ENCODE results near the gene FGD4.

GRCh38 chr12:32477714-32478113 is 78.4 kb downstream of the FGD4 start:
- TF ChIP-seq CREBBP (IDR thresholded peaks at IDR 0.05; ENCODE audit: low read depth, low read length) (no peak), SMC3 (conservative IDR thresholded peaks at IDR 0.05; ENCODE audit: insufficient read depth, low read depth, low read length) (no peak), SP2 (IDR thresholded peaks at IDR 0.05; ENCODE audit: extremely low read depth, low read depth, low read length, poor library complexity, severe bottlenecking) (no peak), MAFK (IDR thresholded peaks at IDR 0.05; ENCODE audit: low read length) (no peak), ZNF184 (CRISPR knock-in tag; IDR thresholded peaks at IDR 0.05) (no peak), SRSF7 (optimal IDR thresholded peaks at IDR 0.05; ENCODE audit: low read depth, low read length) (no peak), E2F1 (CRISPR knock-in tag; IDR thresholded peaks at IDR 0.05) (no peak)

Data from K562 (cell line).